Endothelial cell of umbilical vein (primary cell): ENCODE measurements around the gene DIAPH3. TPM values are rescaled to one million over a fixed set of nuclear protein-coding genes. Genes with fewer than 3 reads are reported as not detected.

ENCODE experiments used
- BruUV-seq: library from RNA; stranded (reverse); fragments of 400-500 nt; replicated peaks from 2 replicates; lab custom pipeline; 2021; lab: Mats Ljungman, UMichigan
- CTCF ChIA-PET: fragments of 300-600, 350-600 bp; sonication (Branson Sonifier 250); formaldehyde crosslinking; loops from one replicate; lab custom pipeline; 2021; ENCODE audit warnings: antibody characterized with exemption, inconsistent platforms; lab: Charles Lee
- POLR2A ChIA-PET: fragments of 300-600, 350-600 bp; sonication (Branson Sonifier 250); formaldehyde crosslinking; loops from one replicate; lab custom pipeline; 2021; ENCODE audit warnings: antibody characterized with exemption, inconsistent platforms; lab: Charles Lee
- DNase-seq: peaks from one replicate; pipeline ENCODE4 v3.0.0-alpha.2; 2011; ENCODE audit warnings: low read depth, low spot score
- FAIRE-seq: peaks from 2 replicates; lab custom pipeline; 2011; peaks lifted over from hg19 to GRCh38; lab: Jason Lieb, UNC
- H2AFZ ChIP-seq: 2 replicates; pipeline ENCODE4 v1.6.0; 2012; ENCODE audit warnings: low read depth, low read length, control low read depth, inconsistent platforms
- H3K27ac ChIP-seq: 2 replicates; pipeline ENCODE4 v1.5.1; 2011; ENCODE audit warnings: low read depth, mild to moderate bottlenecking, control low read depth, low read length, moderate library complexity; ENCODE audit not compliant: insufficient read depth
- H3K27me3 ChIP-seq, 2 experiments: 2 replicates each; pipeline versions ENCODE4 v1.6.0 to v1.6.1; 2011; ENCODE audit warnings: low read length in 2 of 2, mixed read lengths in 1 of 2; ENCODE audit not compliant: control insufficient read depth in 2 of 2, insufficient read depth in 2 of 2
- H3K36me3 ChIP-seq, 2 experiments: 2 replicates in 1 of 2; 3 replicates in 1 of 2; pipeline ENCODE4 v1.5.1; 2011; ENCODE audit warnings: low read length in 2 of 2, mild to moderate bottlenecking in 1 of 2, moderate library complexity in 1 of 2; ENCODE audit not compliant: control insufficient read depth in 2 of 2, insufficient read depth in 2 of 2; ENCODE audit errors: extremely low read depth in 1 of 2
- H3K4me1 ChIP-seq: 3 replicates; pipeline ENCODE4 v1.5.1; 2011; ENCODE audit warnings: mild to moderate bottlenecking, low read length; ENCODE audit not compliant: control insufficient read depth, insufficient read depth; ENCODE audit errors: extremely low read depth
- H3K4me2 ChIP-seq: 2 replicates; pipeline ENCODE4 v1.6.1; 2011; ENCODE audit warnings: low read length, control low read depth, mixed read lengths; ENCODE audit not compliant: insufficient read depth
- H3K4me3 ChIP-seq, 3 experiments: fragments of 200-600 bp in 1 of 3; sonication (generic), shearing (Covaris generic) in 1 of 3; replicated peaks in 1 of 3; 2 replicates each; pipeline ENCODE4 v1.5.1; 2011 to 2016; ENCODE audit warnings: control low read depth in 3 of 3, low read length in 3 of 3, mild to moderate bottlenecking in 2 of 3, inconsistent platforms in 1 of 3, low read depth in 1 of 3, moderate library complexity in 1 of 3; ENCODE audit not compliant: insufficient read depth in 1 of 3
- H3K79me2 ChIP-seq: 2 replicates; pipeline ENCODE4 v1.6.0; 2012; ENCODE audit warnings: low read length, inconsistent platforms; ENCODE audit not compliant: control insufficient read depth, insufficient read depth
- H3K9ac ChIP-seq: replicated peaks from 2 replicates; pipeline ENCODE3; 2011; ENCODE audit warnings: low read length, control low read depth; ENCODE audit not compliant: insufficient read depth; ENCODE audit errors: extremely low read depth
- H3K9me1 ChIP-seq: replicated peaks from 3 replicates; pipeline ENCODE4 v1.6.0; 2011; ENCODE audit warnings: mild to moderate bottlenecking, low read length; ENCODE audit not compliant: control insufficient read depth, insufficient read depth; ENCODE audit errors: extremely low read depth
- H3K9me3 ChIP-seq: replicated peaks from 2 replicates; pipeline ENCODE4 v1.5.1; 2012; ENCODE audit warnings: low read length, inconsistent platforms; ENCODE audit not compliant: control insufficient read depth, insufficient read depth
- H4K20me1 ChIP-seq: replicated peaks from 2 replicates; pipeline ENCODE3; 2011; ENCODE audit warnings: mild to moderate bottlenecking, low read length; ENCODE audit not compliant: control insufficient read depth, insufficient read depth; ENCODE audit errors: extremely low read depth
- FOS ChIP-seq: IDR thresholded peaks from 2 replicates; pipeline ENCODE4 v1.6.1; 2011; ENCODE audit warnings: mild to moderate bottlenecking, low read length, moderate library complexity, borderline replicate concordance; ENCODE audit not compliant: insufficient read depth
- GATA2 ChIP-seq: IDR thresholded peaks from 2 replicates; pipeline ENCODE4 v1.7.0; 2011; ENCODE audit warnings: low read depth, mild to moderate bottlenecking, moderate library complexity, mixed read lengths, low read length; ENCODE audit not compliant: insufficient read length, insufficient read depth
- POLR2A ChIP-seq: IDR thresholded peaks from 2 replicates; pipeline ENCODE4 v1.6.1; 2012; ENCODE audit warnings: low read depth, mild to moderate bottlenecking, control low read depth, low read length
- dilution Hi-C: fragments of 300-500 bp; cut with MboI; formaldehyde crosslinking; loops from one replicate; pipeline ENCODE4 v1.15.0; 2019; ENCODE audit warnings: low sequenced_read_pairs; ENCODE audit not compliant: extremely low pct_ligation_motif_present
- intact Hi-C: fragments of 100-400 bp; cut with micrococcal nuclease; formaldehyde crosslinking; loops from one replicate; pipeline ENCODE4 v1.10.0; 2022
- polyA plus RNA-seq, 4 experiments: library from polyadenylated mRNA; depleted of rRNA in 3 of 4; stranded (reverse) in 3 of 4; unstranded in 1 of 4; fragments of >200 nt; gene quantifications; 2 replicates each; pipeline versions ENCODE4 v1.2.1 to v1.2.3, GENCODE V29; 2011 to 2012; ENCODE audit warnings: missing spikeins in 1 of 4
- total RNA-seq: library from RNA; stranded (reverse); gene quantifications from 2 replicates; pipeline ENCODE4 v1.2.3, GENCODE V29; 2021
- TF ChIP-seq, protein P1 (sequence below), 2 donors: IDR thresholded peaks; 1 replicate in 1 of 2; 2 replicates in 1 of 2; pipeline ENCODE4 v1.5.1; 2011; ENCODE audit warnings: low read length in 2 of 2, mild to moderate bottlenecking in 2 of 2, moderate library complexity in 2 of 2, control low read depth in 1 of 2, inconsistent platforms in 1 of 2, low read depth in 1 of 2; ENCODE audit not compliant: insufficient read depth in 1 of 2; ENCODE audit errors: extremely low read depth in 1 of 2
- TF ChIP-seq, protein P2 (sequence below): IDR thresholded peaks from 2 replicates; pipeline ENCODE4 v1.6.1; 2011; ENCODE audit not compliant: insufficient read depth, insufficient read length

Gene DIAPH3
- total and polyA plus RNA-seq, 2 donors (not counting 3 experiments of a cell fraction or from before 2014, with no cell fraction given): 9.9 to 44.0 TPM

DNA sequence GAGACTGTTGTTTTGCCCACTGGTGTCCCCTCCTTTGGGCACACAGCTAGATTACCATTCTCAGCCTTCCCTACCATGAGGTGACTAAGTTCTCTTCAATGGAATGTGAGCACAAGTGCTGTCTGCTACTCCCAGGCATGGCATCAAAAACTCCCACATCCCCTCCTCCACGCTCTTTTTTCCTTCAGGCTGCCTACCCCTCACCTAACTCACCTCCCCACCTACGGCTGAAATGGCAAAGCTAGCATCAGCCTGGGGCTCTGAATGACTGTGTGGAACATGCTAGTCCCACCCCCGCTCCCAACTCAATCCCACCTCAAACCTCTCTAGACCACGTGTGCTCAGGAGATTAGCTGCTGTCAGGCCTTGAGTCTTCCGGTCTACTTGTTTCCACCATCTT is 512.2 kb downstream of the DIAPH3 start:
- ChIA-PET CTCF (interaction anchor here (1.5 kb wide), 1 partner anchor 11 kb away, joined by 3 read pairs; no protein-coding TSS in a partner anchor), POLR2A (no interaction called here)
- no peak for TF ChIP-seq POLR2A
- TF ChIP-seq FOS: no peak
- no peak for TF ChIP-seq GATA2
- TF ChIP-seq, protein P1, sequence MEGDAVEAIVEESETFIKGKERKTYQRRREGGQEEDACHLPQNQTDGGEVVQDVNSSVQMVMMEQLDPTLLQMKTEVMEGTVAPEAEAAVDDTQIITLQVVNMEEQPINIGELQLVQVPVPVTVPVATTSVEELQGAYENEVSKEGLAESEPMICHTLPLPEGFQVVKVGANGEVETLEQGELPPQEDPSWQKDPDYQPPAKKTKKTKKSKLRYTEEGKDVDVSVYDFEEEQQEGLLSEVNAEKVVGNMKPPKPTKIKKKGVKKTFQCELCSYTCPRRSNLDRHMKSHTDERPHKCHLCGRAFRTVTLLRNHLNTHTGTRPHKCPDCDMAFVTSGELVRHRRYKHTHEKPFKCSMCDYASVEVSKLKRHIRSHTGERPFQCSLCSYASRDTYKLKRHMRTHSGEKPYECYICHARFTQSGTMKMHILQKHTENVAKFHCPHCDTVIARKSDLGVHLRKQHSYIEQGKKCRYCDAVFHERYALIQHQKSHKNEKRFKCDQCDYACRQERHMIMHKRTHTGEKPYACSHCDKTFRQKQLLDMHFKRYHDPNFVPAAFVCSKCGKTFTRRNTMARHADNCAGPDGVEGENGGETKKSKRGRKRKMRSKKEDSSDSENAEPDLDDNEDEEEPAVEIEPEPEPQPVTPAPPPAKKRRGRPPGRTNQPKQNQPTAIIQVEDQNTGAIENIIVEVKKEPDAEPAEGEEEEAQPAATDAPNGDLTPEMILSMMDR (IDR thresholded peaks at IDR 0.05; ENCODE audit: extremely low read depth in 1 of 2, insufficient read depth in 1 of 2, low read depth in 1 of 2, low read length in 2 of 2): no peak
- TF ChIP-seq, protein P2, sequence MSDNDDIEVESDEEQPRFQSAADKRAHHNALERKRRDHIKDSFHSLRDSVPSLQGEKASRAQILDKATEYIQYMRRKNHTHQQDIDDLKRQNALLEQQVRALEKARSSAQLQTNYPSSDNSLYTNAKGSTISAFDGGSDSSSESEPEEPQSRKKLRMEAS: no peak
- no peak overlapping the region for H3K27ac ChIP-seq
- no peaks in the 10 kb centered on the region for H3K27me3 ChIP-seq
- intact Hi-C loops: no loop called here
- no peak overlapping the region for H3K4me3 ChIP-seq
- DNase-seq (no peak), FAIRE-seq (no peak)
- no TSS peak for BruUV-seq
- no peaks in the 10 kb centered on the region for H4K20me1 ChIP-seq
- H2AFZ ChIP-seq: no peak overlapping the region
- dilution Hi-C loops: no loop called here
- H3K79me2 ChIP-seq: no peaks in the 10 kb centered on the region
- H3K36me3 ChIP-seq: no peaks in the 10 kb centered on the region
- H3K4me2 ChIP-seq: no peak overlapping the region
- no peak overlapping the region for H3K9ac ChIP-seq
- H3K9me1 ChIP-seq: no peaks in the 10 kb centered on the region
- no peaks in the 10 kb centered on the region for H3K9me3 ChIP-seq
- H3K4me1 ChIP-seq: no peaks in the 10 kb centered on the region
